NCI-H2029 treated with DMSO at 0.1 percent for 48 hours (cell line): ENCODE results near the gene TBX5.

Experiments used
- DNase-seq: peaks from one replicate; lab custom pipeline; 2025; lab: John Stamatoyannopoulos, UW

Gene TBX5

GRCh38 chr12:114405519-114406271 is at the start of gene TBX5:
Gene TBX5, minus strand, starts transcription at chr12:114406144. Its CDS starts 2,246 bp downstream, at chr12:114403898.
- no peak for DNase-seq

- no peak for DNase-seq
These were observed 45.7 kb upstream of the TBX5 start for GRCh38 chr12:114451657-114452056.

- DNase-seq = no peak
These were observed 44.8 kb upstream of the TBX5 start for GRCh38 chr12:114450515-114451300.

- no peak for DNase-seq
These were observed 44.1 kb upstream of the TBX5 start for GRCh38 chr12:114450019-114450418.

- no peak for DNase-seq
These were observed 42.6 kb upstream of the TBX5 start for GRCh38 chr12:114448618-114448933.

- no peak for DNase-seq
These were observed 42.1 kb upstream of the TBX5 start for GRCh38 chr12:114447799-114448617.

- no peak for DNase-seq
These were observed 41.4 kb upstream of the TBX5 start for GRCh38 chr12:114447274-114447716.

- no peak for DNase-seq
These were observed 39.7 kb upstream of the TBX5 start for GRCh38 chr12:114445401-114446323.

- no peak for DNase-seq
These were observed 38.7 kb upstream of the TBX5 start for GRCh38 chr12:114444422-114445279.

GRCh38 chr12:114443607-114444421 is 37.9 kb upstream of the TBX5 start:
- no peak for DNase-seq

- no peak for DNase-seq
These were observed 36.6 kb upstream of the TBX5 start for GRCh38 chr12:114442578-114442977.

GRCh38 chr12:114441545-114441944 is 35.6 kb upstream of the TBX5 start:
- DNase-seq = no peak

- no peak for DNase-seq
These were observed 35.1 kb upstream of the TBX5 start for GRCh38 chr12:114441039-114441383.

GRCh38 chr12:114440270-114441038 is 34.5 kb upstream of the TBX5 start:
- DNase-seq = no peak

- DNase-seq = no peak
These were observed 33.9 kb upstream of the TBX5 start for GRCh38 chr12:114439817-114440216.

- DNase-seq = no peak
These were observed 33.3 kb upstream of the TBX5 start for GRCh38 chr12:114439261-114439683.

GRCh38 chr12:114438635-114439256 is 32.8 kb upstream of the TBX5 start:
- DNase-seq = no peak

- no peak for DNase-seq
These were observed 28.4 kb upstream of the TBX5 start for GRCh38 chr12:114434341-114434740.
